WTC11 (cell line): ENCODE data around the gene ALOXE3.

Source experiments
- ATF2 ChIP-seq: sonication (generic); formaldehyde crosslinking; IDR thresholded peaks from 2 replicates; pipeline ENCODE4 v1.8.1; 2022; ENCODE audit warnings: low read depth, missing genetic modification reagents, borderline replicate concordance
- CREM ChIP-seq: sonication (generic); formaldehyde crosslinking; IDR thresholded peaks from 2 replicates; pipeline ENCODE4 v1.8.1; 2022; ENCODE audit warnings: mild to moderate bottlenecking, missing genetic modification reagents, moderate library complexity
- RELA ChIP-seq: sonication (generic); formaldehyde crosslinking; IDR thresholded peaks from 2 replicates; pipeline ENCODE4 v1.8.1; 2022; ENCODE audit warnings: missing genetic modification reagents, mild to moderate bottlenecking, borderline replicate concordance
- ZNF138 ChIP-seq: sonication (generic); formaldehyde crosslinking; conservative IDR thresholded peaks from 2 replicates; pipeline ENCODE4 v1.8.1; 2022; ENCODE audit warnings: mild to moderate bottlenecking, moderate library complexity, missing genetic modification reagents
- TF ChIP-seq, protein P1 (sequence below): fragments of 200-600 bp; IDR thresholded peaks from 2 replicates; pipeline ENCODE4 v1.8.0; 2022; ENCODE audit warnings: antibody characterized with exemption
- TF ChIP-seq, protein P2 (sequence below): sonication (generic); formaldehyde crosslinking; IDR thresholded peaks from 2 replicates; pipeline ENCODE4 v1.8.0; 2023; ENCODE audit warnings: missing genetic modification reagents

DNA sequence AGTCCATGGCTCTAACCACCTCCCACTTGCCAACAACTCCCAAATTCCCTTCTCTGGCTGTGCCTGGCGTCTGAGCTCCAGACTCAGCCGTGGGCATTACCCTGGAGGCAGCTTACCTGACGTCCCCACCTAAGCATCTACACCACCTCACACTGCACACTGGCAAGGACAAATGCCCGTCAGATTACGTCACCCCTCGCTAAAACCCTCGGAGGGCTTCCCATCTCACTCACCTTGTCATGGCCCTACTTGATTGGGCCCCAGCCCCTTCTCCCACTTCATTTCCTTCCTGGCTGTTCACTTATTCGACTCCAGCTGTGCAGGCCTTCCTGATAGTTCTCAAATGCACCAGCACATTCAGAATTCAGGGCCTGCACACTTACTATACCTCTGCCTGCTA is 13.4 kb downstream of the ALOXE3 start:
- TF ChIP-seq, protein P1, sequence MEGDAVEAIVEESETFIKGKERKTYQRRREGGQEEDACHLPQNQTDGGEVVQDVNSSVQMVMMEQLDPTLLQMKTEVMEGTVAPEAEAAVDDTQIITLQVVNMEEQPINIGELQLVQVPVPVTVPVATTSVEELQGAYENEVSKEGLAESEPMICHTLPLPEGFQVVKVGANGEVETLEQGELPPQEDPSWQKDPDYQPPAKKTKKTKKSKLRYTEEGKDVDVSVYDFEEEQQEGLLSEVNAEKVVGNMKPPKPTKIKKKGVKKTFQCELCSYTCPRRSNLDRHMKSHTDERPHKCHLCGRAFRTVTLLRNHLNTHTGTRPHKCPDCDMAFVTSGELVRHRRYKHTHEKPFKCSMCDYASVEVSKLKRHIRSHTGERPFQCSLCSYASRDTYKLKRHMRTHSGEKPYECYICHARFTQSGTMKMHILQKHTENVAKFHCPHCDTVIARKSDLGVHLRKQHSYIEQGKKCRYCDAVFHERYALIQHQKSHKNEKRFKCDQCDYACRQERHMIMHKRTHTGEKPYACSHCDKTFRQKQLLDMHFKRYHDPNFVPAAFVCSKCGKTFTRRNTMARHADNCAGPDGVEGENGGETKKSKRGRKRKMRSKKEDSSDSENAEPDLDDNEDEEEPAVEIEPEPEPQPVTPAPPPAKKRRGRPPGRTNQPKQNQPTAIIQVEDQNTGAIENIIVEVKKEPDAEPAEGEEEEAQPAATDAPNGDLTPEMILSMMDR: no peak
- TF ChIP-seq ZNF138 (no peak), CREM (CRISPR knock-in tag) (no peak), ATF2 (CRISPR knock-in tag) (no peak), RELA (CRISPR knock-in tag) (no peak)
- TF ChIP-seq, protein P2, sequence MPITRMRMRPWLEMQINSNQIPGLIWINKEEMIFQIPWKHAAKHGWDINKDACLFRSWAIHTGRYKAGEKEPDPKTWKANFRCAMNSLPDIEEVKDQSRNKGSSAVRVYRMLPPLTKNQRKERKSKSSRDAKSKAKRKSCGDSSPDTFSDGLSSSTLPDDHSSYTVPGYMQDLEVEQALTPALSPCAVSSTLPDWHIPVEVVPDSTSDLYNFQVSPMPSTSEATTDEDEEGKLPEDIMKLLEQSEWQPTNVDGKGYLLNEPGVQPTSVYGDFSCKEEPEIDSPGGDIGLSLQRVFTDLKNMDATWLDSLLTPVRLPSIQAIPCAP (CRISPR knock-in tag): no peak
